ENCODE data around the gene BRMS1. TPM values are rescaled to one million over a fixed set of nuclear protein-coding genes. Genes with fewer than 3 reads are reported as not detected.
"Not testable (repeated sequence)": the region's sequence is repeated elsewhere in the genome, so short reads cannot be mapped to it uniquely, and the experiment has no call there.

The BRMS1 gene
- total and polyA plus RNA-seq, 2 experiments from 2014 or later: 46.2 to 65.9 TPM

DNA sequence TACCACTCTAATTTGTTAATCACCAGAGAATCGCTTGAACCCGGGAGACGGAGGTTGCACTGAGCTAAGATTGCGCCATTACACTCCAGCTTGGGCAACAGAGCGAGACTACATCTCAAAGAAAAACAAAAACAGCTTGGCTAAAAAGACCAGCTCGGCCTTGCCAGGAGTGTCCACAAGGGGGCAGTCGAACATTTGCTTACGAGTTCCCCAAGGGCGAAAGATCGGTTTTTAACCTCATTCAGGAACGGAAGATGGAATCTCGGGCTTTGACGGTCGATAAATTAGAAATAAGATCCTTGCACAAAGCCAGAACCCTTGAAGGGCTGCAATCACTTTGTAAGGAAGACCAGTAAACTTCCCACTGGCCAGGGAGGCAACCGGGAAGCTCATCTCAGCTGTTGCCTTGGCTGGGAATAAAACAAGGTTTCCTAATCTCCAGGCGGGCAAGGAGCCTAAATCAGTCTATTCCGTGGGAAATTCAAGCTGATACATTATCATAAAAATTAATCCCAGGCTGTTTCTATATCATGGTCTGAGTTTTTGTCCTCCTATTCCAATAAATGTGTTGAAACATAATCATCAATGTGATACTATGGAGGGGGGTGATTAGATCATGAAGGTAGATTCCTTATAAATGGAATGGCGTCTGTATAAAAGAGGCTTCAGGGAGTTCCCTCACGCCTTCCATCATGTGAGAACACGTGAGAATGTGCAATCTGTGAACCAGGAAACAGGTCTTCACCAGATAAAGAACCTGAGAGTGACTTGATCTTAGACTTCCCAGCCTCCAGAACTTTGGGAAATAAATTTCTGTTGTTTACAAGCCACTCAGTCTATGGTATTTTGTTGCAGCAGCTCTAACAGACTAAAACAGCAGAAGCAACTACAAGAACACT, 41.5 kb upstream of the BRMS1 start:
- TF ChIP-seq EZH2 (IDR thresholded peaks at IDR 0.05; ENCODE audit: insufficient read depth, poor library complexity, severe bottlenecking) (no peak), EZH2phosphoT487 (IDR thresholded peaks at IDR 0.05; ENCODE audit: insufficient read depth, low read depth) (no peak)
- no peaks in the 10 kb centered on the region for H3K9me2 ChIP-seq (ENCODE audit: insufficient read depth)
- no peaks in the 10 kb centered on the region; the same call in 1 of the 2 replicates for H3K27me3 ChIP-seq (replicated peaks; ENCODE audit: insufficient read depth)
- H2AFZ ChIP-seq: peak overlapping the region; percentile 83
- H4K20me1 ChIP-seq (ENCODE audit: insufficient read depth): no peaks in the 10 kb centered on the region
- 5 to 6% methylated on average over 20 of the region's 20 CpGs for WGBS, 2 experiments (ENCODE audit: low coverage in 1 of 2, low lambda C conversion rate in 2 of 2, missing lambda C conversion rate in 2 of 2)
- H3K27ac ChIP-seq: no peak overlapping the region
- peak; percentile 84 for DNase-seq
- peak overlapping the region; percentile 64 for H3K4me3 ChIP-seq
- H3K79me2 ChIP-seq (ENCODE audit: insufficient read depth): no peaks in the 10 kb centered on the region
- H3K4me1 ChIP-seq (ENCODE audit: insufficient read depth): no peaks in the 10 kb centered on the region
- H3K9me3 ChIP-seq (ENCODE audit: low read depth): no peaks in the 10 kb centered on the region
- H3K4me2 ChIP-seq (ENCODE audit: unreplicated experiment): peak overlapping the region; percentile 77
- in situ Hi-C loops (cut with MboI): loop anchor here (10.0 kb wide), 1 partner anchor 82 kb away; no protein-coding TSS in a partner anchor
- peak overlapping the region; percentile 43 for H3K9ac ChIP-seq
- H3F3A ChIP-seq (ENCODE audit: insufficient read depth): no peaks in the 10 kb centered on the region
- no peaks in the 10 kb centered on the region for H3K36me3 ChIP-seq (ENCODE audit: low read depth)

DNA sequence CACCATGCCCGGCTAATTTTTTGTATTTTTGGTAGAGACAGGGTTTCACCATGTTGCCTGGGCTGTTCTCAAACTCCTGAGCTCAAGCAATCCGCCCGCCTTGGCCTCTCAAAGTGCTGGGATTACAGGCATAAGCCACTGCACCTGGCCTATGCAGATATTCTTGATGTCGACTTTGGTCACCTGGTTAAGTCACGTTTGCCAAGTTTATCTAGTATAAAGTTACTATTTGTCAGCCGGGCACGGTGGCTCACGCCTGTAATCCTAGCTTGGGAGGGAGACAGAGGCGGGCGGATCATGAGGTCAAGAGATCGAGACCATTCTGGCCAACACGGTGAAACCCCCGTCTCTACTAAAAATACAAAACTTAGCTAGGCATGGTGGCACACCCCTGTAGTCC, 39.4 kb upstream of the BRMS1 start:
- H4K20me1 ChIP-seq (ENCODE audit: insufficient read depth); H3K9ac ChIP-seq; H3K9me3 ChIP-seq (ENCODE audit: low read depth); H3K9me2 ChIP-seq (ENCODE audit: insufficient read depth); H3K36me3 ChIP-seq (ENCODE audit: low read depth); H3K4me2 ChIP-seq (ENCODE audit: unreplicated experiment); H3F3A ChIP-seq (ENCODE audit: insufficient read depth); H3K27ac ChIP-seq; H3K4me3 ChIP-seq; DNase-seq; H2AFZ ChIP-seq; H3K79me2 ChIP-seq (ENCODE audit: insufficient read depth); H3K4me1 ChIP-seq (ENCODE audit: insufficient read depth); H3K27me3 ChIP-seq (replicated peaks; ENCODE audit: insufficient read depth): not testable (repeated sequence)
- in situ Hi-C loops (cut with MboI): loop anchor here (10.0 kb wide), 1 partner anchor 80 kb away; no protein-coding TSS in a partner anchor
- 87 to 88% methylated on average over 13 of the region's 13 CpGs for WGBS, 2 experiments (ENCODE audit: low coverage in 1 of 2, low lambda C conversion rate in 2 of 2, missing lambda C conversion rate in 2 of 2)

DNA sequence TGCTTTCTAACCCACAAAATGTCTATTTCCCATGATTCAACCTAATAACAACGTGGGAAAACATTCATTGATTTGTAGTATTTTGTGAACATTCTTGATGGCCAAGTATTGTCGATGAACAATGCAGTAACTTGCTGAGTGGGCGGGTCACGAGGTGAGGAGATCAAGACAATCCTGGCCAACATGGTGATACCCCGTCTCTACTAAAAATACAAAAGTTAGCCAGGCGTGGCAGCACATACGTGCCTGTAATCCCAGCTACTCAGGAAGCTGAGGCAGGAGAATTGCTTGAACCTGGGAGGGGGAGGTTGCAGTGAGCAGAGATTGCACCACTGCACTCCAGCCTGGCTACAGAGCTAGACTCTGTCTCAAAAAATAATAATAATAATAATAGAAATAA, 35.4 kb upstream of the BRMS1 start:
- H3K79me2 ChIP-seq (ENCODE audit: insufficient read depth); H2AFZ ChIP-seq; H3K27ac ChIP-seq; H4K20me1 ChIP-seq (ENCODE audit: insufficient read depth); H3F3A ChIP-seq (ENCODE audit: insufficient read depth); H3K4me2 ChIP-seq (ENCODE audit: unreplicated experiment); H3K9me2 ChIP-seq (ENCODE audit: insufficient read depth); H3K4me3 ChIP-seq; H3K27me3 ChIP-seq (replicated peaks; ENCODE audit: insufficient read depth); DNase-seq; H3K9ac ChIP-seq; H3K36me3 ChIP-seq (ENCODE audit: low read depth); H3K9me3 ChIP-seq (ENCODE audit: low read depth); H3K4me1 ChIP-seq (ENCODE audit: insufficient read depth): not testable (repeated sequence)
- WGBS, 2 experiments (ENCODE audit: low coverage in 1 of 2, low lambda C conversion rate in 2 of 2, missing lambda C conversion rate in 2 of 2): 22 to 23% methylated on average over 7 of the region's 7 CpGs
- in situ Hi-C loops (cut with MboI): loop anchor here (10.0 kb wide), 1 partner anchor 75 kb away; no protein-coding TSS in a partner anchor

DNA sequence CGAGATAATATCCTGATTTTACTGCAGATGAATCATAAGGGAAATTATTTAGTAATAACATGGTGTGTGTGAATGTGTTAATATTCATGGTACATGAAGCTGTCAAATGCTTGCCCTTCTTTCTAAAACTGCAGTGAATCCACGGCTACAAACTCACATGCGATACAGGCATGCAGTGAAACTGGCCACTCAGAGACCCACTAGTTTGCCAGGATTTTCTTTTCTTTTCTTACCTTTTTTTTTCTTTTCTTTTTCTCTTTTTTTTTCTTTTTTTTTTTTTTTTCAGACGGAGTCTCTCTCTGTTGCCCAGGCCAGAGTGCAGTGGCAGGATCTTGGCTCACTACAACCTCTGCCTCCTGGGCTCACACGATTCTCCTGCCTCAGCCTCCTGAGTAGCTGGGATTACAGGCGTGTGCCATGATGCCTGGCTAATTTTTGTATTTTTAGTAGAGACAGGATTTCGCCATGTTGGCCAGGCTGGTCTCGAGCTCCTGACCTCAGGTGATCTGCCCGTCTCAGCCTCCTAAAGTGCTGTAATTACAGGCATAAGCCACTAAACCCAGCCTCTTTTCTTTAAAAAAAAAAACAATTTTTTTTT, 28.9 kb upstream of the BRMS1 start:
- WGBS, 2 experiments (ENCODE audit: low coverage in 1 of 2, low lambda C conversion rate in 2 of 2, missing lambda C conversion rate in 2 of 2): 30 to 37% methylated on average over 9 of the region's 9 CpGs
- H2AFZ ChIP-seq; DNase-seq; H3K79me2 ChIP-seq (ENCODE audit: insufficient read depth); in situ Hi-C loops (cut with MboI); H3K4me3 ChIP-seq; H3K27ac ChIP-seq; H3K4me2 ChIP-seq (ENCODE audit: unreplicated experiment); H3F3A ChIP-seq (ENCODE audit: insufficient read depth); H3K9me3 ChIP-seq (ENCODE audit: low read depth); H4K20me1 ChIP-seq (ENCODE audit: insufficient read depth); H3K36me3 ChIP-seq (ENCODE audit: low read depth); H3K4me1 ChIP-seq (ENCODE audit: insufficient read depth); H3K9ac ChIP-seq; H3K9me2 ChIP-seq (ENCODE audit: insufficient read depth): not testable (repeated sequence)
- H3K27me3 ChIP-seq (replicated peaks; ENCODE audit: insufficient read depth): peaks cover 33% of the 10 kb centered on the region
